Bronchial epithelial cell (primary cell): ENCODE results near the gene ABI3BP. TPM values are rescaled to one million over a fixed set of nuclear protein-coding genes. Genes with fewer than 3 reads are reported as not detected.

Experiments used
- DNase-seq: peaks from one replicate; pipeline ENCODE4 v3.0.0-alpha.2; 2010; ENCODE audit warnings: low read depth
- FAIRE-seq: peaks from 2 replicates; lab custom pipeline; 2011; peaks lifted over from hg19 to GRCh38; lab: Jason Lieb, UNC
- H3K27me3 ChIP-seq: 2 replicates; pipeline ENCODE4 v1.5.1; 2011; ENCODE audit warnings: low read length; ENCODE audit not compliant: control insufficient read depth, insufficient read depth
- H3K36me3 ChIP-seq: 2 replicates; pipeline ENCODE4 v1.5.1; 2011; ENCODE audit warnings: low read length; ENCODE audit not compliant: control insufficient read depth, insufficient read depth
- H3K4me3 ChIP-seq: 2 replicates; pipeline ENCODE4 v1.5.1; 2011; ENCODE audit warnings: mild to moderate bottlenecking, low read depth, low read length, control low read depth
- total RNA-seq: library from RNA; depleted of rRNA; stranded (reverse); fragments of >200 nt; gene quantifications from 2 replicates; pipeline ENCODE4 v1.2.1, GENCODE V29; 2014
- TF ChIP-seq, protein P1 (sequence below): IDR thresholded peaks from 2 replicates; pipeline ENCODE4 v1.5.1; 2011; ENCODE audit warnings: mild to moderate bottlenecking, moderate library complexity, low read length, control low read depth, inconsistent platforms; ENCODE audit not compliant: insufficient read depth, severe bottlenecking

The ABI3BP gene
- total RNA-seq, 1 donor from 2014 or later: 0.53 TPM

DNA sequence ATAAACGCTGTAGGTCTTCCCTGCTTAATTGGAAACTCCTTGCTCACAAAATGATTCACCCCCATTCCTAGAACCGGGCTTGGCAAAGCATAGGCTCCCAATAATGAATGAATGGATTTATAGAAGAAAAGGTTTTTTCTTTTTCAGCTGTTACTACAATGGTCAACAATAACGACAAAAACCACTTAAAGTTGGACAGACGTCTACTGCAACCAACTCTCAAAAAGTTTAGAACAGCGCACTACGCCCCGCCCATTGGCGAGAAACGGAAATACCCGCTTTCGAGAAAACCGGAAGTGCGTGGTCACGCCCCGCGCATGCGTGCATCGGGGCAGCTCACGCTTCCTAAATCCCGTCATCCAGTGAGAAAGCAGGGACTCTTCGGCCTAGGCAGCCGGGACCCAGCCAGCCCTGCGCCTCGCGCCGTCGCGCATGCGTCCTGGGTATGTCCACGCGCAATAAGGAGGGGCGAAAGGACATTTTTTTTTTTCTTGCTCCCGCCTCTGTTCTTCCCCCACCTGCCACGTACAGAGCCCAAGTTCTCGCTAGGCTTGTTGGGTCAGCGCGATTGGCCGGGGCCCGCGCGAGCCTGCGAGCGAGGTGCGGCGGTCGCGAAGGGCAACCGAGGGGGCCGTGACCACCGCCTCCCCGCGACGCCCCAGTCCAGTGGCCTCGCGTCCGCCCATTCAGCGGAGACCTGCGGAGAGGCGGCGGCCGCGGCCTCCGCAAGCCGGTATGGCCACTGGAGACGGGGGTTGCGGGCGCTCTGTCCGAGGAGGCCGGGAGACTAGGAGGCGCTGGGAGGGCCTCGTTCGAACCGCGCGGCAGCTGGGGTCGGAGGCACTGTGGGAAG lies 284.0 kb downstream of the ABI3BP start, which contains the start of gene TFG:
Gene TFG (plus strand): TSS at position 506 of the 853 bp plus-strand sequence. CDS start 4,192 bp downstream, outside the sequence.
- TF ChIP-seq, protein P1, sequence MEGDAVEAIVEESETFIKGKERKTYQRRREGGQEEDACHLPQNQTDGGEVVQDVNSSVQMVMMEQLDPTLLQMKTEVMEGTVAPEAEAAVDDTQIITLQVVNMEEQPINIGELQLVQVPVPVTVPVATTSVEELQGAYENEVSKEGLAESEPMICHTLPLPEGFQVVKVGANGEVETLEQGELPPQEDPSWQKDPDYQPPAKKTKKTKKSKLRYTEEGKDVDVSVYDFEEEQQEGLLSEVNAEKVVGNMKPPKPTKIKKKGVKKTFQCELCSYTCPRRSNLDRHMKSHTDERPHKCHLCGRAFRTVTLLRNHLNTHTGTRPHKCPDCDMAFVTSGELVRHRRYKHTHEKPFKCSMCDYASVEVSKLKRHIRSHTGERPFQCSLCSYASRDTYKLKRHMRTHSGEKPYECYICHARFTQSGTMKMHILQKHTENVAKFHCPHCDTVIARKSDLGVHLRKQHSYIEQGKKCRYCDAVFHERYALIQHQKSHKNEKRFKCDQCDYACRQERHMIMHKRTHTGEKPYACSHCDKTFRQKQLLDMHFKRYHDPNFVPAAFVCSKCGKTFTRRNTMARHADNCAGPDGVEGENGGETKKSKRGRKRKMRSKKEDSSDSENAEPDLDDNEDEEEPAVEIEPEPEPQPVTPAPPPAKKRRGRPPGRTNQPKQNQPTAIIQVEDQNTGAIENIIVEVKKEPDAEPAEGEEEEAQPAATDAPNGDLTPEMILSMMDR: no peak
- H3K27me3 ChIP-seq: no peaks in the 10 kb centered on the region
- FAIRE-seq (peak; percentile 89), DNase-seq (peak; percentile 98)
- H3K4me3 ChIP-seq: peak within 1 kb of the TSS; percentile 80
- peaks cover 3% of the 10 kb centered on the region for H3K36me3 ChIP-seq

DNA sequence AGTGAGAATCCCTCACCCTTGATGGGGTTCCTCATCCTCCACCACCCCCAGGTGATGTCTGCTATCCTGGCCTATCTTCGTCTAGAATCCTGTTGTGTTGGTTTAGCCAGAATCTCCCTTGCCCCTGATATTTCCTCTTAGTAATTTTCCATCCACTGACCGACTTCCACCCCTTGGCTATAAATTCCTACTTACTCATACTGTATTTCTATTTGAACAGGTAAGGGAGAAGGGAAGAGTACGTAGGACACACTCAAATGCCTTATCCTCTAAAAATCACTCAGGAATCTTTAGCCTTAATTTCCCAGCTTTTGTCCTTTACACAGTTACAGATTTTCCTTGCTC lies 284.6 kb downstream of the ABI3BP start:
- FAIRE-seq: no peak
- peak; percentile 74 for DNase-seq
- Histone ChIP-seq H3K27me3 (no peaks in the 10 kb centered on the region), H3K4me3 (peak overlapping the region; percentile 41), H3K36me3 (peaks cover 3% of the 10 kb centered on the region)
- TF ChIP-seq, protein P1: no peak

DNA sequence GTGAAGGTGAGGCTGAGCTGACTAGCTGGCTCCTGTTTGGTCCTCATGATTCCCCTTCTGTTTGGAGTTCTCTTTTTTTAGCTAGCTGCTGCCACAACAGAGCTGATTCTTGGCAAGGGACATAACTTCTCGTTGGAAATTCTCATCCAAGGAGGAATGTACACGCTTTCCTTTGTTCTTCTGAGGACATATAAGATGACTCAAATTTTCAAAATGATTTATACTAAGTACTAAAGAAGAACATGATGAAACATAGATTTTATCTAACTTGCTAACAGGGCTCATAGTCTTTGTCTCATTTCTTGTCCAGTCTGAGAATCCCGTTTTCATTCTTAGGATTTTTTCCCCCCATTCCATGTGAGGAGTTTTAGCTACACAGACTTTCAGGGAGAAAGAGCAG lies 286.9 kb downstream of the ABI3BP start:
- FAIRE-seq (no peak), DNase-seq (no peak)

DNA sequence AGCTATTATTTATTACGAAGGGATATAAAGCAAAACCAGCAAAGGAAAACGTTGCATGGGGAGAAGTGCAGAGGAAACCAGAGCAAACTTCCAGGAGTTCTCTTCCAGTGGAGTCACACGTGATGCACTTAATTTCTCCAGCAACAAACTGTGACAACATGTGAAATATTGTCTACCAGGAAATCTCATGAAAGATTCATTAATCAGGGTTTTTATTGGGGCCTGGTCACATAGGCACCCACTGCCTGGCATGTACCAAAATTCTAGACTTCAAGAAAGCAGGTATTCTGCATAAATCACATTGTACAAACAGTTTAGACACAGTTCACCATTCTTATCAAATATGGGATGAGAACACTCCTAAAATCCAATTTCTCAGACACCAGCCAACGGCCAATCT lies 289.4 kb downstream of the ABI3BP start:
- no peaks in the 10 kb centered on the region for H3K36me3 ChIP-seq
- TF ChIP-seq, protein P1: no peak
- no peak overlapping the region for H3K4me3 ChIP-seq
- FAIRE-seq: no peak
- H3K27me3 ChIP-seq: no peaks in the 10 kb centered on the region
- DNase-seq: no peak

More for the DNA sequence above, 286.9 kb downstream of the ABI3BP start:
- peaks cover 3% of the 10 kb centered on the region for H3K36me3 ChIP-seq
- TF ChIP-seq, protein P1: no peak
- H3K4me3 ChIP-seq: no peak overlapping the region
- no peaks in the 10 kb centered on the region for H3K27me3 ChIP-seq

DNA sequence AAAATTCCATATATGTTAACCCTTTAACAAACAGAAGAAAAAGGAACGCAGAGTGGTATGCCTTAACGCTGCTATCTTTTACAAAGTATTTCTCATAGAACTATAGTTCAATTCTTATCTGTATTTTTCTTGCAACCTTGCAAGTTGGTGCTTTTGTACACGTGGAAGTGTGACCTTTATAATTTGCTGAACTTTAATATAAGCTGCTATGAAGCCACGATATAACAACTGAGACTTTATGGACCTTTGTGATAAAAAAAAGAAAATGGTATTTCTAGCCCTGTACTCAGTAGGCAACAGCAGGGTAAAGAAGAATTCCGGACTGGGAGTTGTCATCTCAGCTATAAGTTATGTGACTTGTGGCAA lies 290.3 kb downstream of the ABI3BP start:
- no peaks in the 10 kb centered on the region for H3K36me3 ChIP-seq
- DNase-seq (no peak), FAIRE-seq (no peak)
- no peaks in the 10 kb centered on the region for H3K27me3 ChIP-seq
- H3K4me3 ChIP-seq: no peak overlapping the region
- TF ChIP-seq, protein P1: no peak
